Endothelial cell of umbilical vein (primary cell): Measurements from ENCODE around the gene ZBTB20.

Experiments
- MAX ChIP-seq: IDR thresholded peaks from 2 replicates; pipeline ENCODE4 v1.6.1; 2011; ENCODE audit not compliant: insufficient read depth, insufficient read length
- POLR2A ChIP-seq: IDR thresholded peaks from 2 replicates; pipeline ENCODE4 v1.6.1; 2012; ENCODE audit warnings: low read depth, mild to moderate bottlenecking, control low read depth, low read length
- POLR2AphosphoS5 ChIP-seq: IDR thresholded peaks from 2 replicates; pipeline ENCODE4 v1.6.1; 2012; ENCODE audit warnings: low read depth, mild to moderate bottlenecking, control low read depth, low read length, moderate library complexity; ENCODE audit not compliant: insufficient read depth

GRCh38 chr3:114716916-114717315 lies 430.2 kb downstream of the ZBTB20 start:
- TF ChIP-seq POLR2AphosphoS5, result no peak
- TF ChIP-seq POLR2A, result no peak
- TF ChIP-seq MAX, result no peak
